ENCODE results near the gene ZNF609.
A peak's percentile ranks its signal among the peaks of the same experiment; 100 is the strongest.

Gene ZNF609

GRCh38 chr15:64547275-64547674, 86.9 kb downstream of the ZNF609 start:
- DNase-seq = no peak

- DNase-seq = no peak
Measured at GRCh38 chr15:64548235-64548634, 87.9 kb downstream of the ZNF609 start.

GRCh38 chr15:64549860-64550259, 89.5 kb downstream of the ZNF609 start:
- DNase-seq = no peak

GRCh38 chr15:64552281-64552948, 92.0 kb downstream of the ZNF609 start:
- DNase-seq = no peak

- DNase-seq = no peak
Measured at GRCh38 chr15:64558460-64559179, 98.2 kb downstream of the ZNF609 start.

- no peak for DNase-seq
Measured at GRCh38 chr15:64559243-64559642, 98.9 kb downstream of the ZNF609 start.

GRCh38 chr15:64560501-64560900, 100.1 kb downstream of the ZNF609 start:
- no peak for DNase-seq

- no peak for DNase-seq
Measured at GRCh38 chr15:64560998-64561397, 100.6 kb downstream of the ZNF609 start.

- DNase-seq = no peak
Measured at GRCh38 chr15:64562003-64562640, 101.7 kb downstream of the ZNF609 start.

- DNase-seq = no peak
Measured at GRCh38 chr15:64566102-64566501, 105.7 kb downstream of the ZNF609 start.

GRCh38 chr15:64566629-64567427, 106.5 kb downstream of the ZNF609 start:
- no peak for DNase-seq

GRCh38 chr15:64568765-64569164, 108.4 kb downstream of the ZNF609 start:
- DNase-seq = no peak

- DNase-seq = peak; percentile 39
Measured at GRCh38 chr15:64571857-64572291, 111.5 kb downstream of the ZNF609 start.

GRCh38 chr15:64572856-64573255, 112.5 kb downstream of the ZNF609 start:
- DNase-seq = no peak

GRCh38 chr15:64574301-64575017, 114.1 kb downstream of the ZNF609 start:
- DNase-seq = no peak

- no peak for DNase-seq
Measured at GRCh38 chr15:64580696-64581407, 120.5 kb downstream of the ZNF609 start.

GRCh38 chr15:64581408-64581761, 121.0 kb downstream of the ZNF609 start:
- DNase-seq = no peak

- DNase-seq = no peak
Measured at GRCh38 chr15:64582202-64582601, 121.8 kb downstream of the ZNF609 start.

GRCh38 chr15:64583519-64583918, 123.1 kb downstream of the ZNF609 start:
- no peak for DNase-seq

GRCh38 chr15:64583983-64584382, 123.6 kb downstream of the ZNF609 start:
- DNase-seq = no peak

- DNase-seq = no peak
Measured at GRCh38 chr15:64586259-64586870, 126.0 kb downstream of the ZNF609 start.

All from MV-4-11 (cell line).